ENCODE data around the gene MPHOSPH9. TPM values are rescaled to one million over a fixed set of nuclear protein-coding genes. Genes with fewer than 3 reads are reported as not detected.

Gene MPHOSPH9
- total RNA-seq, 1 donor = 93.6 TPM

DNA sequence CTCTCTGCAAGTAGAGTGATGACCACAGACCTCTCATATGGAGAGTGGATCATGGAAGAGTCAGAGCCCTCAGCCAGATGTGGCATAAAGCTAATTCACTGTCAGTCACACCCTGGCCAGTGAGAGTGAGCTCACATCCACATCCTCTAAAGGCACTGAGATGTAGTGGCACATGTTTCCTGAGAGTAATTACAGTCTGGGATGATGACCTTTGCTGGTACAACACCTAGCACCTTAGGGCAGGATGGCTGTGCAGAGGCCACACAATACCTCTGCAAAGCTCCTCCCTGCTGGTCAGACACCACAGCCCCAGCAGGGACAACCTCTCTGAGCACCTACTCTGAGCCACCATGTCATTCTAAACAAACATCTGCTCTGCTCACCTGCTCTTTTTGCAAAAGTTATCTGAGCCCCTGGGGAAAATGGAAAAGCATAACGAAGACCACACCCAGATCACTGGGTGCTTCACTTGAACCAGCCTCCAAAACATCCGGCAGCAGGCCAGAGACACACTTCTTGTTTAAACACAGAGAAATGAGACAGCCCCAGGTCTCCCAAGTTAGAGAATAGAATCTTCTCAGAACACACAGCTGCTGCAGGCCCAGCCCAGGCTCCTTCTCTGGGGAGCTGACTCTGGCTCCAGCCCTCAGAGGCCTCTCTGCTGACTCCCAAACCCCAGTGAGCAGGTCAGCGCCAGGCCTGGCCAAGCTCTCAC, 112.3 kb downstream of the MPHOSPH9 start:
- H3K4me3 ChIP-seq (ENCODE audit: low read length) = no peak overlapping the region
- no peaks in the 10 kb centered on the region for H3K27me3 ChIP-seq (ENCODE audit: insufficient read depth, low read length)
- peaks cover 41% of the 10 kb centered on the region for H3K4me1 ChIP-seq (ENCODE audit: insufficient read depth, low read length)
- H3K9me3 ChIP-seq (ENCODE audit: low read depth, low read length) = no peaks in the 10 kb centered on the region

DNA sequence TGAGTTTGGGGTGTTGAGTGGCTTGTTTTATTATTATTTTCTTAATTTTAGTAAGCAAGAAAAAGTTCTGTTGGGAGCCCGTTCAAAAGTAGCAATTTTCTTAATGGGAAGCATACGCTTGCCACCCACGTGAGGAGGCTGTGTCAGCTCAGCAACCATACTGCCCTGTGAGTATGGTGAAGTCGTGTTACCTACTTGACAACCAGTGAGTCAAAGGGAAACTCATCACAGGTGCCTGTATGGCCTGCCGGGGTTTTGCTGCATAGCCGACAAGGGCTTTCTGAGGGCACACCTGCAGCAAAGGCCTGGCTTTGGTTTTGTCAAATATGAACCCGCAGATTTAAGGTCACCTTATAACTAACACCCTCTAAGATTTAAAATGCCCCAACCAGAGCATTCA, 113.1 kb downstream of the MPHOSPH9 start:
- no peak overlapping the region for H3K4me3 ChIP-seq (ENCODE audit: low read length)
- H3K27me3 ChIP-seq (ENCODE audit: insufficient read depth, low read length) = no peaks in the 10 kb centered on the region
- H3K4me1 ChIP-seq (ENCODE audit: insufficient read depth, low read length) = peaks cover 49% of the 10 kb centered on the region
- H3K9me3 ChIP-seq (ENCODE audit: low read depth, low read length) = no peaks in the 10 kb centered on the region

DNA sequence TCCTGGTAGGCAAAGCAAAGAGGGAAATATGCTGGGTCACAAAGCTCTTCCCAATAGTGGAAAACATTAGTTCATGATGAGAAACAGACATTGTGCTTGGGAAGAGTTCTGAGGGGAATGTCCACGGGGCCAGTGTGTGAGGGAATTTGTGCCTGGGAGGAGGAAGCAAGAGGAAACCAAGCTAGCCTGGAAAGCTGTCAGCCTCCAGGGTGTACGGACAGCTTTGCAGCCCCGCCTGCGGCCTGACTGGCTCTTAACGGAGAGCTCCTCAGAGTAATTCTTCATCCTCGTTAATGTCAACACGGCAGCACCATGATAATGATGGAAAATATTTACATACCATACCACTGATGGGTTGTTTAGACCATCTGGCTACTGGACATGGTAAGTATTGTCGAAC, 114.4 kb downstream of the MPHOSPH9 start:
- no peaks in the 10 kb centered on the region for H3K9me3 ChIP-seq (ENCODE audit: low read depth, low read length)
- no peak overlapping the region for H3K4me3 ChIP-seq (ENCODE audit: low read length)
- no peaks in the 10 kb centered on the region for H3K27me3 ChIP-seq (ENCODE audit: insufficient read depth, low read length)
- peaks cover 54% of the 10 kb centered on the region for H3K4me1 ChIP-seq (ENCODE audit: insufficient read depth, low read length)

DNA sequence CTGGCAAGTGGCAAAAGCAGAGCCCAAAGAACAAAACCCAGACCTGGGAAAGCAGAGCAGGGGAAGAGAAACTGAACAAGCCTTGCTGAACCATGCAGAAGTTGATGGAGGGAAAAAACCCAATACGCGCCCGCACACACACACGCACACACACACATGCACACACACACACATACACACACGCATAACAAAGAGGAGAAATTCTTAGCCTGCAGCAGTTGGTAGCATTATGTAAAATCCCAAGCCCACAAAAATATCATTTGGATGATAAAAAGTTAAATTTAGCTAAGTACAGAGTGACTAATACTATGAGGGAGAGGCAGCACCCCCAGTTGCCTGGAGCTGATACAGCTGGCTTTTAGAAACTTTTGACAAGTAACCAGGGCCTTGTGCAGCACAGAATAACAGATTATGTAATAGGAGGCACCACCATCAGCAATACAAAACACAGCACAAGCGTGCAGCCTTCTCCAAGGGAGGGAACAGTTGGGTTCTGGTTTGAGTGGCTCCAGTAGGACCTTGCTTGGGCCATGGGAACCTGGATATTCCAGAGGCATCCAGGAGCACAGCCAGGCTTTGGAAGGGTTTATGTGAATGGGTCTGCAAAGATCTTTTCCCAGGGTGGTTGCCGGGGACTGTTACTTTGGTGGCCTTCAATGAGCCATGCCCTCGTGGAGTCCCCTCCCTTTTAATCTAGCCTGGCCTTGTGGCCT, 117.4 kb downstream of the MPHOSPH9 start:
- Histone ChIP-seq H3K27me3 (ENCODE audit: insufficient read depth, low read length) (no peaks in the 10 kb centered on the region), H3K9me3 (ENCODE audit: low read depth, low read length) (no peaks in the 10 kb centered on the region), H3K4me3 (ENCODE audit: low read length) (no peak overlapping the region), H3K4me1 (ENCODE audit: insufficient read depth, low read length) (peaks cover 33% of the 10 kb centered on the region)

DNA sequence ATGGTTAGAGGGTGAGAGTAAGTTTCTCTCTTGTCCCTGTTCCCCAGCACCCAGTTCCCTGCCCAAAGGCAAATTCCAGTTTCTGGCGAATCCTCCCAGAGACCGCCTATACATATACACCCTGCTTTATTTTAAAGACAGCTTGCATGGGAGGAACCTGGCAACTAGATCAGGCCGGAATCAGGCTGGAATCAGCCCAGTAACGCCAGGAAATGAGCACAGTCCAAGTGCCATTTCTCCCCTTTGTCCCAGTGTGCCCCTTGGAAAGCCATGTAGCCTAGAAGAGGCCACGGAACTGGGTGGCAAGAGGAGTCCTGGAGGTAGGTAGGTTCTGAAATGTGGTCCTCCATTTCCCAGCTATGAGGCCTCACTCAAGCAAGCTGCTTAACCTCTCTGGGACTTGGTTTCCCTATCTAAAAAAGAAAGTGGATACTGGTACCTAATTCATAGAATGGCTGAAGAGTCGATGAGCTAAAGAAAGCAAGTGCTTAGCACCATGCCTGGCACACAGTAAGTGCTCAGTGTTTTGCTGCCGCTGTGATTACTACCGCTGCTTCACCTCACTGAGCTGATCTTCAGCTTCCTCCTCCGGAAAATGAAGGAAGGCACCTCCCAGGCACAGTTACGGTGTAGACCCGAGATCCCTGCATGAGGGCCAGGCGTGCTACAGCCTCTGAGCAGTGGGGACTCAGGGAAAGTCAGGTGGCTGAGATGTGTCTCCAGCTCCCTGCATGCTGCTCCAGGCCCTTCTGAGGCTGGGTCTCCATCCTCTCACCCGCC, 118.4 kb downstream of the MPHOSPH9 start:
- peaks cover 24% of the 10 kb centered on the region for H3K4me1 ChIP-seq (ENCODE audit: insufficient read depth, low read length)
- H3K4me3 ChIP-seq (ENCODE audit: low read length) = no peak overlapping the region
- H3K9me3 ChIP-seq (ENCODE audit: low read depth, low read length) = no peaks in the 10 kb centered on the region
- H3K27me3 ChIP-seq (ENCODE audit: insufficient read depth, low read length) = no peaks in the 10 kb centered on the region

DNA sequence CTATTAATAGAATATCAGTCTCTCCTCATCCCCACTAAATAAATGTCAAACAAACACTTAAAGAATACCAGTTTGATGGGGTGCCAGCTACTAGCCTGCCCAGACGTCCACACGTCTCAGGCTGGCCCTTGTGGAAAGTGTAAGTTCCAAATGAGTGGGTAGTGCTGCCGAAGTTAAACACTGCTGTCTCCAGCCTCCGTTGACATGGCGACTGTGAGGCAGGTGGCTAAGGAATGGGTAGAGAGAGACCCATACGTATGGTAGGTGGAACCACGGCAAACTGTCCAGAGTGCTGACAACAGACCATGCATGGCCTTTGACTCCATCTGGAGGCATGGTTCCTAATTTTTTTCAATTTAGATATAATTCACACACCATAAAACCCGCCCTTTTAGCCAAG, 119.9 kb downstream of the MPHOSPH9 start:
- no peaks in the 10 kb centered on the region for H3K27me3 ChIP-seq (ENCODE audit: insufficient read depth, low read length)
- no peak overlapping the region for H3K4me3 ChIP-seq (ENCODE audit: low read length)
- no peaks in the 10 kb centered on the region for H3K9me3 ChIP-seq (ENCODE audit: low read depth, low read length)
- peaks cover 32% of the 10 kb centered on the region for H3K4me1 ChIP-seq (ENCODE audit: insufficient read depth, low read length)

DNA sequence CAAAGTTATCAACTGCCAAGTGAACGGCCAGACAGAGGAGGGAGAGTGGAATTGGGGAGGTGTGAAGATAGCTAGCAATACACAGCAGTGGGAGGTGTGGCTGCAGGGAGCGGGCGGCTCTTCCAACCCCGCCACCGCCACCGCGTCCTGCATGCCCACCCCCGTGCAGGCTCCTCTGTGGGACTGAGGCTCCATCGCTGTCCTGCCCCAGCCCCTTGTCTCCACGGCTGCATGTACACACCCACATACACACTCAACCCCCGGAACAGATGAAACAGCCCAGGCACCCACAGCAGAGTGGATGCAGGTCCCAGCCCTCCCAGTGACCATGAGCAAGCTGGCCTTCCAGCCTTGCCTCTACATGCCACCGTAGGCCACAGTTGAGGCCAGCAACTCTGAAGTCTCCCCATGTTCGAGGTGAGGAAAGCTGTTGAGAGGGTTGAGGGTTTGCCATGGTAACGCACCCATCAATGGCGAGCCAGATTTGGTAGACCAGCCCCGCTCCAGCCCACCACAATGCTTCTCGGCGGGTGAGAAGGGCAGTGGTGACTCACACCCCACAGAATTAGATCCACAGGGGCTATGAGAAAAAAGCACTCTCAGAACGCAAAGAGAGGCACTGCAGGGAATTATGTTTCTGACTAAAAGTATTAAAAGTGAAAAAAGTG, 121.3 kb downstream of the MPHOSPH9 start:
- no peaks in the 10 kb centered on the region for H3K9me3 ChIP-seq (ENCODE audit: low read depth, low read length)
- no peaks in the 10 kb centered on the region for H3K27me3 ChIP-seq (ENCODE audit: insufficient read depth, low read length)
- peaks cover 46% of the 10 kb centered on the region for H3K4me1 ChIP-seq (ENCODE audit: insufficient read depth, low read length)
- H3K4me3 ChIP-seq (ENCODE audit: low read length) = no peak overlapping the region

DNA sequence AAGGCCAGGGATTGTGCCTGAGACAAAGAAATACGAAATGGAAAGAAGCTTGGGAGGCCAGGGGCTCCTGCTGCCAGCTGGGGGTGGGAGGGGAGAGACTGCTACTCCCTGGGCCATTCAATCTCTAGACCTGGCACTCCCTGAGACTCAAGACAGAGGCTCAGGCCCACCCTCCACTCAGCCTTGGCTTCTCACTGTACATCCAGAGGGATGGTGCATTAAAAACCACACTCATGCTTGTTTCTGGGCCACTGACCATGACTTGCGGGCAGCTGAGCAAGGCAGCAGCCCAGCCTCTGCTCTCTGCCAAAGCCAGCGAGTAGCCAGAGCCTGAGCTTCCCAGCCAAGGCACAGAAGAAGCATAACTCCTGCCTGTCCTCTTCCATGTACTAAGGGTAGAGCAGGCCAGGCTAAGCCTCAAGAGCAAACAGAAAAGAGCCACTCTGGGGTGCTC, 123.6 kb downstream of the MPHOSPH9 start:
- Histone ChIP-seq H3K4me3 (ENCODE audit: low read length) (no peak overlapping the region), H3K27me3 (ENCODE audit: insufficient read depth, low read length) (no peaks in the 10 kb centered on the region), H3K4me1 (ENCODE audit: insufficient read depth, low read length) (peaks cover 43% of the 10 kb centered on the region), H3K9me3 (ENCODE audit: low read depth, low read length) (no peaks in the 10 kb centered on the region)

DNA sequence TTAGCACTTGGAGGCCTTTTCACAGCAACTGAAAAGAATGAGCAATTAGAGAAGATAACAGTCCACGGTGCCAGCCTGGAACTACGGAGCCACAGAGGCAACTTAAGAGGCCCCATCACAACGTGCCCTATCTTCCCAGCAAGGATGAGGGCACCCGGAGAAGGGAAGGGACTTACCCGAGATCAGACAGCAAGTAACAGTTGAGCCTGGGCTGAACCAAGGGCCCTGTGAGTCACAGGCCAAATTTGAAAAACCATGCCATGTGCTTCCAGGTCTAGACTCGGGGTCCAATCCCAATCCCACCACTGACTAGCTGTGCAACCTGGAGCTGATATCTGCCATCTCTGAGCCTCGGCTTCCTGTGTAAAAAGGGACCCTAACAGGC, 124.3 kb downstream of the MPHOSPH9 start:
- peaks cover 41% of the 10 kb centered on the region for H3K4me1 ChIP-seq (ENCODE audit: insufficient read depth, low read length)
- no peaks in the 10 kb centered on the region for H3K9me3 ChIP-seq (ENCODE audit: low read depth, low read length)
- no peaks in the 10 kb centered on the region for H3K27me3 ChIP-seq (ENCODE audit: insufficient read depth, low read length)
- H3K4me3 ChIP-seq (ENCODE audit: low read length) = no peak overlapping the region

DNA sequence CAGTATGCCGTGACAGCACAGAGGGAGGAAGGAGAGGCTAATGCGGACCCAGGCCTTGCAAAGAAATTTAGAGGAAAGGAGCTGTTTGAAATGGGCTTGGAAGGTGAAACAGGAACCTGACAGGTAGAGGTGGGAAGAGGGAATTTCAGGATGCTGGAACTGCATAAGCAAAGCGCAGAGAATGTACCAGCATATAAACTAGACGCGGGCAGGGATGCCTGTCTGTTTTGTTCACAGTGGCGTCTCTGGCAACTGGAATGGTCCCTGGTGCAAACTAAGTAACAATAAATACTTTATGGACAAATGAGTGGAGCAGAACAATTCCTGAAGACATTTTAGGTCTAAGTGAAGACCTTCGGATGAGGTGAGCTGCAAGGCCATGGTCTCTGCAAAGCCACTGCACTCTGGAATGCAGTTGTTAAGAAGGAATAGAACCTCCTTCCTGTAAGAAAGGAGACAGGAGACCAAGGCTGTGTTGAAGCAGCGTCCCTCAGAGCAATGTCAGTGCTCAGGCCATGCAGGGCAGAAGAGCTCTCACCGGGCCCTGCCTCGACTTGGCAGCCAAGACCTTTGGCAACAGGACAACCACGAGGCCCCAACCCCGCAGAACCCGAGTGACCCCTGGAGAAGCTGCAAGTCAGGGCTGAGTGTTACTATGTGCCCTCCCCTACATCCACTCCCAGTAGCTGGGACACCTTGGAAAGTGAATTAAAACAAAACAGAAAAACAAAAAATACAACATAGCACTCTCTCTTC, 124.8 kb downstream of the MPHOSPH9 start:
- Histone ChIP-seq H3K4me3 (ENCODE audit: low read length) (no peak overlapping the region), H3K4me1 (ENCODE audit: insufficient read depth, low read length) (peaks cover 41% of the 10 kb centered on the region), H3K27me3 (ENCODE audit: insufficient read depth, low read length) (no peaks in the 10 kb centered on the region), H3K9me3 (ENCODE audit: low read depth, low read length) (no peaks in the 10 kb centered on the region)

DNA sequence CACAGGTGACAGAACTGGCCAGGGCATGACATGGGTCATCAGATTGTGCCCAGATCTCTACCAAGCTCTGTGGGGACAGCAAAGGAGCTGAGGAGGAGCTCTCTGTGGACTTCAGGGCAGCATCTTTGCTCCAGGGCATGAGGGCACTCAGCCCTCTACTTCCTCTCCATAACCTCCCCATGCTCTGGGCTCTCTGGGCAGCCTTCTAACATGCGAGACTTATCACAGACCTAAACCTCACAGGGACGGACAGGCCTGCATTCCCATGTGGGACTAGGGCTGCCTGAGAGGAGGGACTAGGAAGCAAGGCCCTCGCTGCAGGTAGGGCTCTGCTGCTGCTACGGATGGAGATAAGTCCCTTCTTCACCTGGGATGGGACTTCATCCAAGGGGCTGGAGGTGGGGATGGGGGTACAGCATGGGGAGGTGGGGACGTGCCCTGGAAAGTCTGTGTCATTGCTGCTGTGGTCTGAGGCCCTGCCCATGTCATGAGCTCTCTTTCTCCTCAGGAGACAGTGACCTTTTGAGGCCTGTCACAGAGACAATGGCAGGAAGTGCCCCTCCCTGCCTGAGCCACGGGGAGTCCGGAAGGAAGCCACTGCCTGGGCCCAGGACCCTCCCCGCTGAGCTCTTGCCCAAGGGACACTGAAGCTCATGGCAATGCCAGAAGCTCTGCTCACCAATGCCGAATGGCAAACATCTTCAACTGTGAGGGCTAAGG, 126.1 kb downstream of the MPHOSPH9 start:
- Histone ChIP-seq H3K9me3 (ENCODE audit: low read depth, low read length) (no peaks in the 10 kb centered on the region), H3K4me3 (ENCODE audit: low read length) (no peak overlapping the region), H3K27me3 (ENCODE audit: insufficient read depth, low read length) (no peaks in the 10 kb centered on the region), H3K4me1 (ENCODE audit: insufficient read depth, low read length) (peaks cover 47% of the 10 kb centered on the region)

DNA sequence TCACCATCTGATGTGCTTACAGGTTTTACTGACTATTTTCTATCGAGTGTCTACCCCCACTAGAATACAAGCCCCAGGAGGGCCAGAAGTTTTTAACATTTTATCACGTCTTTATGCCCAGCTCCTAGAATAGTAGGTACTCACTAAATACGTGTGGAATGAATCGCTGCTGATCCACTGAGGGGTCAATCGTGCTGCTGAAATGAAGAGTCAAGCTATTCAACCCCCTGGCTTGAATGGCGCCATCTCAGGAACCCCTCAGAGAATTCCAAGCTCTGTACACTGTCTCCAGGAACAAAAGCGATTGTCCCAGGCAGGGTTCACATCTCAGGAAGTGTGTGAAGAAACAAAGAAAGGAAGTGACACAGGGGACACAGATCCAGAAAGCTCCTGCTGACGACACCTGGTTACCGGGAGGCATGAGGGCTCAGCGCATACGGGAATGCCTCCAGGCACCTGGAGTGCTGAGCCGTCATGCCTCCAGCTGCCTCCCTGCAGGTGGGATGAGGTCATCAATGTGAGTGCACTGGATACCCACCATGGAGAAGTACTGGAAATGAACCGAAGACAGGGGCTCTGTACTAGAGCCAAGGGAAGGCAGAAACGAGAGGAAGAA, 127.6 kb downstream of the MPHOSPH9 start:
- Histone ChIP-seq H3K9me3 (ENCODE audit: low read depth, low read length) (no peaks in the 10 kb centered on the region), H3K4me3 (ENCODE audit: low read length) (no peak overlapping the region), H3K27me3 (ENCODE audit: insufficient read depth, low read length) (no peaks in the 10 kb centered on the region), H3K4me1 (ENCODE audit: insufficient read depth, low read length) (peaks cover 47% of the 10 kb centered on the region)

DNA sequence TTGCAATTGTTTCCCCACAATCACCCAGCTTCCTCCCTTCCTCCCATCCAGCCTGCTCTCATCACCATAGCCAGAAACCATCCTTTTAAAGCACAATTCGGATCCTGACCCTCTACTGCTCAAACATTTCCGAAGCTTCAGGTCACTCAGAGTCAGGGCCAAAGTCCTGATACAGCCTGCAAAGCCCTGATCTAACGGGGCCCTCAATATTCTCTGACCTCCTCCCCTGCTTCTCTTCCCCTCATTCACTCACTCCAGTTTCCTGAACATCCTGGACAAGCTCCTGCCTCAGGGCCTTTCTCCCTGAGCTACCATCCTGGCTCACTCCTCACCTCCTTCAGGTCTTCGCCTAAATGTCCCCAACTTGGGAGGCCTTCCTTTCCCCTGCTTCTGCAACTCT, 128.1 kb downstream of the MPHOSPH9 start:
- Histone ChIP-seq H3K4me3 (ENCODE audit: low read length) (no peak overlapping the region), H3K4me1 (ENCODE audit: insufficient read depth, low read length) (peaks cover 47% of the 10 kb centered on the region), H3K27me3 (ENCODE audit: insufficient read depth, low read length) (no peaks in the 10 kb centered on the region), H3K9me3 (ENCODE audit: low read depth, low read length) (no peaks in the 10 kb centered on the region)
